ENCODE data around the gene WFDC1.

Gene WFDC1

DNA sequence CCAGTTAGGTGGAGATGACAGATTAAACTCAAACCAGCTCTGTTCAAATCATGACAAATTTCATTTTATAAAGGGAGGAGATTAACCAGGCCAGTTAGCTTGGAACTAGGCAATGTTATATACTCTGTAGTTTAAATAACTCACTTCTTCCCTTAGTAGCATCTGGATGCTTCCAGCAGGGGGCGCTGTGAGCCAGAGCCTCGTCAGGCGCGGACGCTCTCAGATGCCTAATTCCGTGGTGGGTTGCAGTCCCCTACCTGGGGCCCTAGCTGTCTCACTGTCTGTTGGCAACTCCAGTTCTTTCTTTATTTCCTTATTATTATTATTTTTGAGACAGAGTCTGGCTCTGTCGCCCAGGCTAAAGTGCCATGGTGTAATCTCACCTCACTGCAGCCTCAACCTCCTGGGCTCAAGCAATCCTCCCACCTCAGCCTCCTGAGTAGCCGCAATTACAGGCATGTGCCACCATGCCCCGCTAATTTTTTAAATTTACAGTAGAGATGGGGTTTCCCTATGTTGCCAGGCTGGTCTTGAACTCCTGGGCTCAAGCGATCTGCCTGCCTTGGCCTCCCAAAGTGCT is 17.3 kb upstream of the WFDC1 start:
- H3K4me1 ChIP-seq (ENCODE audit: control insufficient read depth, insufficient read depth, low read length): no peaks in the 10 kb centered on the region
- no peak overlapping the region for H3K27ac ChIP-seq (ENCODE audit: low read depth, low read length)
- H3K27me3 ChIP-seq (ENCODE audit: control insufficient read depth, insufficient read depth, low read length): peaks cover 2% of the 10 kb centered on the region
- no peaks in the 10 kb centered on the region for H3K36me3 ChIP-seq (ENCODE audit: control insufficient read depth, insufficient read depth, low read length)
- H3K4me3 ChIP-seq (ENCODE audit: low read length): no peak overlapping the region
- H3K9ac ChIP-seq (ENCODE audit: low read length): no peak overlapping the region

DNA sequence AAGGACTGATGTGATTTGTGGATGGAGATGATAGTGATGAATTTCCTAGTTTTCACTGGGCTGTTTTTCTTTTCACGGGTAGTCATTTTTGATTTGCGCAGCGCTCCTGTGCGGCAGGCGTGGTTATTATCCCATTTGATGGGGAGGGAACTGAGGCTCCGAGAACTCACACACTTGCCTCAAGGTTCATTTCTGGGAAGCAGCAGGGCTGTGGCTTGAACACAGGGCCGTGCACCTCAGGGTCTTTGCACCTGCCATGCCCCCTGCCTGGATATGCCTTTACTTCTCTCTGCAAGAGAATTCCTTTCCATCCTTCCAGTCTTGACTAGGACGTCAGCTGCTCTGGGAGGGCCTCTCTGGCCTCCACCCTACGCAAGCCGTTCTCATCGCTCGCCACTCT is 16.3 kb upstream of the WFDC1 start:
- Histone ChIP-seq H3K4me1 (ENCODE audit: control insufficient read depth, insufficient read depth, low read length) (no peaks in the 10 kb centered on the region), H3K9ac (ENCODE audit: low read length) (no peak overlapping the region), H3K27me3 (ENCODE audit: control insufficient read depth, insufficient read depth, low read length) (peaks cover 2% of the 10 kb centered on the region), H3K27ac (ENCODE audit: low read depth, low read length) (no peak overlapping the region), H3K36me3 (ENCODE audit: control insufficient read depth, insufficient read depth, low read length) (no peaks in the 10 kb centered on the region), H3K4me3 (ENCODE audit: low read length) (no peak overlapping the region)

DNA sequence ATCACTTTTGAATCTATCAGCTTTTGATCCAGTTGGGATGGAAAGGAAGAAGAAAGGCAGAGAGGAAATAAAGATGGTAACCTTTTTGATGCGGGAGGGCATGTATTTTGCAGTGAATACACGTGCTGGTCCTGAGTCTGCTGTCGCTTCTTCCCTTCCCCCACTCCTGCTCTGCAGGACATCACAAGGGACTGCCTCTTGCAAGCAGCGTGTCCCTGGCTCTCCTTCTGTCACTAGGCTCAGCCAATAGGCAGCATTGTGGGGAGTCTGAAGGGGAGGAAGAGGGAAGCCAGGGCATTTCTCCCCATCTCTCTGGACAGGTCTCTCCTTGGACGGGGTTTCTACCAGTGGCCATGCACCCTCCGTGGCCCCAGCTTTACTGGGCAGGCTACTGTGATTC is 15.7 kb upstream of the WFDC1 start:
- no peak overlapping the region for H3K9ac ChIP-seq (ENCODE audit: low read length)
- no peak overlapping the region for H3K27ac ChIP-seq (ENCODE audit: low read depth, low read length)
- H3K4me1 ChIP-seq (ENCODE audit: control insufficient read depth, insufficient read depth, low read length): peaks cover 2% of the 10 kb centered on the region

GRCh38 chr16:84279881-84280280 is 14.8 kb upstream of the WFDC1 start:
- Histone ChIP-seq H3K36me3 (ENCODE audit: control insufficient read depth, insufficient read depth, low read length) (no peaks in the 10 kb centered on the region), H3K9ac (ENCODE audit: low read length) (no peak overlapping the region), H3K4me3 (ENCODE audit: low read length) (no peak overlapping the region), H3K27ac (ENCODE audit: low read depth, low read length) (no peak overlapping the region), H3K27me3 (ENCODE audit: control insufficient read depth, insufficient read depth, low read length) (peaks cover 2% of the 10 kb centered on the region), H3K4me1 (ENCODE audit: control insufficient read depth, insufficient read depth, low read length) (peaks cover 9% of the 10 kb centered on the region)

More for the DNA sequence above, 15.7 kb upstream of the WFDC1 start:
- no peak overlapping the region for H3K4me3 ChIP-seq (ENCODE audit: low read length)
- no peaks in the 10 kb centered on the region for H3K36me3 ChIP-seq (ENCODE audit: control insufficient read depth, insufficient read depth, low read length)
- H3K27me3 ChIP-seq (ENCODE audit: control insufficient read depth, insufficient read depth, low read length): peaks cover 2% of the 10 kb centered on the region

DNA sequence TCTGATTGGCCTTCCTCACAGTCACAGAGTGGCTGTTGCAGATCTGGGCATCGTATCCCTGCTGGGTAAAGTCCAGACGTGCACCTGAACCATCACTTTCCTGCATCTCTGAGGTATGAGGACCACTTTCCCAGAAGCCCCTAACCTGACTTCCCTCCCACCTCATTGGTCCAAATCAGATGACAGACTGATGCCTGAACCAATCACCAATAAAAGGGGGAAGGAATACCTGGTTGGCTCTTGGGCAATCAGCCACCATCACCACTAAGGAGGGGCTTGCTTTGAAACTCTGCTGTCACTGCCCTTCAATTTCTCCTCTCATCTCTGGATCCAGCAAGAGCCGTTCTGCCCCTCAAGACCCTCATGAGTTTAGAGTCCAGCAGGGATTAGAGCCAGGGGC is 13.6 kb upstream of the WFDC1 start:
- no peaks in the 10 kb centered on the region for H3K36me3 ChIP-seq (ENCODE audit: control insufficient read depth, insufficient read depth, low read length)
- peaks cover 9% of the 10 kb centered on the region for H3K4me1 ChIP-seq (ENCODE audit: control insufficient read depth, insufficient read depth, low read length)
- peaks cover 2% of the 10 kb centered on the region for H3K27me3 ChIP-seq (ENCODE audit: control insufficient read depth, insufficient read depth, low read length)
- no peak overlapping the region for H3K4me3 ChIP-seq (ENCODE audit: low read length)
- H3K27ac ChIP-seq (ENCODE audit: low read depth, low read length): no peak overlapping the region
- no peak overlapping the region for H3K9ac ChIP-seq (ENCODE audit: low read length)

- H3K27ac ChIP-seq (ENCODE audit: low read depth, low read length): no peak overlapping the region
- H3K9ac ChIP-seq (ENCODE audit: low read length): no peak overlapping the region
- no peaks in the 10 kb centered on the region for H3K36me3 ChIP-seq (ENCODE audit: control insufficient read depth, insufficient read depth, low read length)
- peaks cover 9% of the 10 kb centered on the region for H3K4me1 ChIP-seq (ENCODE audit: control insufficient read depth, insufficient read depth, low read length)
- H3K4me3 ChIP-seq (ENCODE audit: low read length): no peak overlapping the region
- peaks cover 2% of the 10 kb centered on the region for H3K27me3 ChIP-seq (ENCODE audit: control insufficient read depth, insufficient read depth, low read length)
These were observed 12.1 kb upstream of the WFDC1 start for GRCh38 chr16:84282533-84282932.

DNA sequence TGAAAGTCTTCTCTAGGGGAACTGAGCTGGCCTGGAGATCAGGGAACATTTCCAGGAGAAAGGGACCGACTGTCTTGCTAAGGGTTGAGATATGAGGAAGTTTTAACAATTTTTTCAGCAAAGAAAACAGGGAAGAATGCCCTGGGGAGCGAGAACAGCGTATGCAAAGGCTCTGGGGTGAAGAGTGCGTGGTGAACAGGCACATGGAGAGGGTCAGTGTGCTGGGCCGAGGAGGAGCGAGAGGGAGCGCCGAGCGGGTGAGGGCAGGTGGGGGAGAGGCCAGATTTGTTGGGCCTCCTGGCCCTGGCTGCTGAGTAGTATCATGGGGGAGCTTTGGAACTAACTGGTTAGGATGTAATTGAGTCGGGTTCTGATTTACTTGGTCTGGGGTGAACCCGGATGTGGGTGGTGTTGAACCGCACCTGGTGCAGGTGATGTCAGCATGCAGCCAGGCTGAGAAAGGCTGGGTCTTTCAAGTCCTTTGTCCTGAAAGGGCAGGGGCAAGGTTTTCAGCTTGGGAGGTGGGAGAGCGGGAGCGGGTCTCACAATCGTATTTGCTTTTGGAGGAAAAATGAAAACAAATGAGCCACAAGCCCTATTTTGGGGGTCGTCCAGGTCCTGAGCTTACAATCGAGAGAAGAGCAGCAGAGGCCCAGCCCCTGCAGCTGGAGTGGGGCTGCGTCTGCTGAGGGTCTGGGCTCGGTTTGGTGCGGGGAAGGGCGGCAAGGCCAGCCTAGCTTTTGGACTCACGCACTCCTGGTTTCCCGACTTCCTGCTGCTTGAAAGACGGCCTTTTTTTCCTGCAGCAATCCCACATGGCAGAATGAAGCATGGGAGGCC is 11.1 kb upstream of the WFDC1 start:
- H3K4me1 ChIP-seq (ENCODE audit: control insufficient read depth, insufficient read depth, low read length): peaks cover 9% of the 10 kb centered on the region
- no peak overlapping the region for H3K27ac ChIP-seq (ENCODE audit: low read depth, low read length)
- H3K27me3 ChIP-seq (ENCODE audit: control insufficient read depth, insufficient read depth, low read length): peaks cover 2% of the 10 kb centered on the region
- no peak overlapping the region for H3K9ac ChIP-seq (ENCODE audit: low read length)
- H3K36me3 ChIP-seq (ENCODE audit: control insufficient read depth, insufficient read depth, low read length): no peaks in the 10 kb centered on the region
- H3K4me3 ChIP-seq (ENCODE audit: low read length): no peak overlapping the region

- Histone ChIP-seq H3K4me3 (ENCODE audit: low read length) (no peak overlapping the region), H3K4me1 (ENCODE audit: control insufficient read depth, insufficient read depth, low read length) (peaks cover 9% of the 10 kb centered on the region), H3K9ac (ENCODE audit: low read length) (no peak overlapping the region), H3K27me3 (ENCODE audit: control insufficient read depth, insufficient read depth, low read length) (no peaks in the 10 kb centered on the region), H3K36me3 (ENCODE audit: control insufficient read depth, insufficient read depth, low read length) (no peaks in the 10 kb centered on the region), H3K27ac (ENCODE audit: low read depth, low read length) (no peak overlapping the region)
These were observed 10.4 kb upstream of the WFDC1 start for GRCh38 chr16:84284154-84284722.

GRCh38 chr16:84286578-84287240 is 8.0 kb upstream of the WFDC1 start:
- H3K27me3 ChIP-seq (ENCODE audit: control insufficient read depth, insufficient read depth, low read length): no peaks in the 10 kb centered on the region
- no peak overlapping the region for H3K4me3 ChIP-seq (ENCODE audit: low read length)
- no peaks in the 10 kb centered on the region for H3K36me3 ChIP-seq (ENCODE audit: control insufficient read depth, insufficient read depth, low read length)
- H3K27ac ChIP-seq (ENCODE audit: low read depth, low read length): peak overlapping the region; percentile 38
- peaks cover 9% of the 10 kb centered on the region for H3K4me1 ChIP-seq (ENCODE audit: control insufficient read depth, insufficient read depth, low read length)
- H3K9ac ChIP-seq (ENCODE audit: low read length): no peak overlapping the region

DNA sequence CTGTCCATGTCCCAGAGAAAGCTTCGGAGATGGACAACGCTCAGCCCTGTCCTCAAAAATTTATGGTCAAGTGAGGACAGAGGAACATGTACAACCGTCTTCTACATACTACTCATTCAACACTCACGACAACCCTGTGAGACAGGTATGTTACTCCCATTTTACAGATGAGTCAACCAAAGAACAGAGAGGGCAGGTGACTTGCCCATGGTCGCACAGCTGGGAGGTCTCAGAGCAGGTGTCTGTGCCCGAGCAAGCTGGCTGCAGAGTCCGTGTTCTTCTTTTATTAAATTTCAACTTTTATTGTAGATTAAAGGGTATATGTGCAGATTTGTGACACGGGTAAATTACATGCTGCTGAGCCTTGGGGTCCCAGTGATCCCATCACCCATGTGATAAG is 5.8 kb upstream of the WFDC1 start:
- Histone ChIP-seq H3K27ac (ENCODE audit: low read depth, low read length) (no peak overlapping the region), H3K4me1 (ENCODE audit: control insufficient read depth, insufficient read depth, low read length) (peaks cover 7% of the 10 kb centered on the region), H3K36me3 (ENCODE audit: control insufficient read depth, insufficient read depth, low read length) (no peaks in the 10 kb centered on the region), H3K4me3 (ENCODE audit: low read length) (no peak overlapping the region), H3K9ac (ENCODE audit: low read length) (no peak overlapping the region), H3K27me3 (ENCODE audit: control insufficient read depth, insufficient read depth, low read length) (no peaks in the 10 kb centered on the region)

DNA sequence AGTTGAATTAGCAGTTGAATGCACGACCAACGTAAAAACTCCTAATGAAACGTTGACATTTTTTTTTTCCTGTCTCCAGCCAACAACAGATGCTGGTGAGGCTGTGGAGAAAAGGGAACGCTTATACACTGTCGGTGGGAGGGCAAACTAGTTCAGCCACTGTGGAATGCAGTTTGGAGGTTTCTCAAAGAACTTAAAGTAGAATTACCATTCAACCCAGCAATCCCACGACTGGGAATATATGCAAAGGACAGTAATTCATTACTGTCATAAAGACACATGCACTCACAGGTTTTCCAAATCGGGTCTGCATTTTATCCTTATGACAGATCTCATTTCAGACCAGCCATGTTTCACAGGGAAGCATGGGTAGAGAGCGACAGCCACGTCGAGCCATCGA is 3.5 kb upstream of the WFDC1 start:
- Histone ChIP-seq H3K27ac (ENCODE audit: low read depth, low read length) (peak overlapping the region; percentile 70), H3K27me3 (ENCODE audit: control insufficient read depth, insufficient read depth, low read length) (peaks cover 2% of the 10 kb centered on the region), H3K36me3 (ENCODE audit: control insufficient read depth, insufficient read depth, low read length) (no peaks in the 10 kb centered on the region), H3K9ac (ENCODE audit: low read length) (no peak overlapping the region), H3K4me1 (ENCODE audit: control insufficient read depth, insufficient read depth, low read length) (peaks cover 5% of the 10 kb centered on the region), H3K4me3 (ENCODE audit: low read length) (no peak overlapping the region)

GRCh38 chr16:84292011-84292410 is 2.7 kb upstream of the WFDC1 start:
- Histone ChIP-seq H3K27me3 (ENCODE audit: control insufficient read depth, insufficient read depth, low read length) (peaks cover 2% of the 10 kb centered on the region), H3K4me1 (ENCODE audit: control insufficient read depth, insufficient read depth, low read length) (peaks cover 8% of the 10 kb centered on the region), H3K27ac (ENCODE audit: low read depth, low read length) (peak overlapping the region; percentile 70), H3K9ac (ENCODE audit: low read length) (no peak overlapping the region), H3K4me3 (ENCODE audit: low read length) (no peak overlapping the region), H3K36me3 (ENCODE audit: control insufficient read depth, insufficient read depth, low read length) (no peaks in the 10 kb centered on the region)

Data from rectal smooth muscle tissue (tissue), 1 donor.